ENCODE results near the gene USP6NL. TPM values are rescaled to one million over a fixed set of nuclear protein-coding genes. Genes with fewer than 3 reads are reported as not detected.

USP6NL gene
- total and polyA plus RNA-seq, 9 of the 15 experiments (the other 6 are each of a cell fraction or from before 2014, with no cell fraction given), result 3.2 to 26.6 (median 19.8) TPM

- peaks cover 95% of the 10 kb centered on the region for H3K79me2 ChIP-seq (ENCODE audit: control insufficient read depth, insufficient read depth, low read length)
- FAIRE-seq, result no peak
- H3K36me3 ChIP-seq (ENCODE audit: control insufficient read depth, insufficient read depth, low read length), result no peaks in the 10 kb centered on the region
- H3K9me1 ChIP-seq (ENCODE audit: control insufficient read depth, insufficient read depth, low read length), result peaks cover 6% of the 10 kb centered on the region
- no peaks in the 10 kb centered on the region for H3K27me3 ChIP-seq (ENCODE audit: control insufficient read depth in 2 of 2, insufficient read depth in 2 of 2, low read length in 2 of 2)
- H3K4me2 ChIP-seq (ENCODE audit: insufficient read depth, low read length), result no peak overlapping the region
- ChIA-PET POLR2A (no interaction called here), CTCF (ENCODE audit: low intra/inter-chr PET ratio) (no interaction called here)
- H4K20me1 ChIP-seq (replicated peaks; ENCODE audit: control insufficient read depth, insufficient read depth, low read length), result peaks cover 25% of the 10 kb centered on the region
- H3K4me1 ChIP-seq (replicated peaks in 1 of 2; ENCODE audit: control insufficient read depth in 2 of 2, insufficient read depth in 2 of 2, low read length in 2 of 2), result peaks cover 5 to 33% of the 10 kb centered on the region in 2 experiments
- no peak overlapping the region for H2AFZ ChIP-seq (ENCODE audit: low read depth, low read length)
- H3K4me3 ChIP-seq, result no peak overlapping the region
- no TSS peak for BruUV-seq (replicated peaks)
- in situ Hi-C loops (cut with MboI), result no loop called here
- intact Hi-C loops (cut with micrococcal nuclease), result loop anchor here (5.0 kb wide), 1 partner anchor 71 kb away; no protein-coding TSS in a partner anchor
- H3K9ac ChIP-seq (ENCODE audit: insufficient read depth in 1 of 2, low read depth in 2 of 2, low read length in 2 of 2), result no peak overlapping the region
- H3K9me3 ChIP-seq (replicated peaks; ENCODE audit: control insufficient read depth, insufficient read depth, low read depth, low read length), result no peaks in the 10 kb centered on the region
- ATAC-seq, result no peak
- 86% methylated on average over 1 of the region's 1 CpG for WGBS (ENCODE audit: insufficient coverage, low coverage, missing lambda C conversion rate)
- DNase-seq (ENCODE audit: extremely low read depth in 1 of 4, low spot score in 3 of 4), result no peak
- no peak overlapping the region for H3K27ac ChIP-seq (ENCODE audit: extremely low read depth, low read depth, low read length)
- TF ChIP-seq POLR2B (IDR thresholded peaks at IDR 0.05; ENCODE audit: low read depth, partially characterized antibody) (no peak), PREB (CRISPR knock-in tag; IDR thresholded peaks at IDR 0.05) (no peak), ZNF121 (CRISPR knock-in tag; conservative IDR thresholded peaks at IDR 0.05) (no peak), MEIS2 (IDR thresholded peaks at IDR 0.05; ENCODE audit: partially characterized antibody) (no peak), FOXP4 (CRISPR knock-in tag; IDR thresholded peaks at IDR 0.05; ENCODE audit: borderline replicate concordance) (no peak), BMI1 (IDR thresholded peaks at IDR 0.05; ENCODE audit: low read length) (no peak), ZNF583 (CRISPR knock-in tag; IDR thresholded peaks at IDR 0.05) (no peak), SETDB1 (IDR thresholded peaks at IDR 0.05; ENCODE audit: low read length) (no peak), STAT5B (CRISPR knock-in tag; IDR thresholded peaks at IDR 0.05) (no peak), GTF3C2 (IDR thresholded peaks at IDR 0.05; ENCODE audit: borderline replicate concordance, extremely low read depth, insufficient read length) (no peak), CTCFL (IDR thresholded peaks at IDR 0.05; ENCODE audit: borderline replicate concordance, insufficient read depth, low read depth, low read length, poor library complexity, severe bottlenecking) (no peak), ATF1 (CRISPR knock-in tag; IDR thresholded peaks at IDR 0.05) (no peak), ATF1 (tag; IDR thresholded peaks at IDR 0.05) (no peak)
These were observed 75.2 kb downstream of the USP6NL start for GRCh38 chr10:11536228-11536627.
